Dermis blood vessel endothelial cell (primary cell): ENCODE results near the gene SCMH1. TPM values are rescaled to one million over a fixed set of nuclear protein-coding genes. Genes with fewer than 3 reads are reported as not detected.

ENCODE experiments used
- DNase-seq: peaks from one replicate; pipeline ENCODE4 v3.0.0; 2010
- total RNA-seq: library from RNA; depleted of rRNA; stranded (reverse); fragments of >200 nt; gene quantifications from 2 replicates; pipeline ENCODE4 v1.2.3, GENCODE V29; 2014

The SCMH1 gene
- total RNA-seq, 1 donor from 2014 or later: 16.0 TPM

DNA sequence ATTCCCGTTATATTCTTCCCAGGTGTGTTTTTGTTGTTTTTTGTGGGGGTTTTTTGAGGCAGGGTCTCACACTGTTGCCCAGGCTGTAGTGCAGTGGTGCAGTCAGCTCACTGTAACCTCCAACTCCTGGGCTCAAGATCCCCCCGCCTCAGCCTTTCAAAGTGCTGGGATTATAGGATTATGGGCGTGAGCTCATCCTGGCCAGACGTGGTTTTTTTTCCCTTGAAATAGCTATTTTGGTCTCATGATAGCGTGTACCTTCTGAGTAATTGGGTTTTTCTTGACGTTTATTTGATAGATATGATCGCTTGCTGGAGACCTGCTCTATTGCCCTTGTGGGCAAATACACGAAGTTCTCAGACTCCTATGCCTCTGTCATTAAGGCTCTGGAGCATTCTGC, 245.0 kb downstream of the SCMH1 start:
- no peak for DNase-seq

DNA sequence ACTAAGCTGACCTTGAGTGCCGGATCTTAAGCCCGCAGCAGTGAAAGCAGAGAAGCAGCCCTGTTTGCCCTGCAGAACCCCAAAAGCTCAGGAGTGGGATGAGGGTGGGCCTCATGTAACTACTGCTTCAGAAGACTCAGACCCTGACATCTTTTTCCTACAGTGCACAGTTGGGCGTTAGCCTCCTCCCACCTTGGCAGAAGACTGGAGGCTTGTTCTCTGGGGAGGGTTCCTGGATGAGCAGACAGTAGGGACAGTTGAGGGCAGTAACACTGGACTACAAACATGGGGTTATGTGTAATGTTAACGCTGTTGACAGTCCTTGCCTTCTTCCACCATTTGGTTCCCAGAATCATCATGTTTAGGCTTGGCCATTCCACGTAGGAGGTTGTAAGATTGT, 253.0 kb downstream of the SCMH1 start:
- no peak for DNase-seq

DNA sequence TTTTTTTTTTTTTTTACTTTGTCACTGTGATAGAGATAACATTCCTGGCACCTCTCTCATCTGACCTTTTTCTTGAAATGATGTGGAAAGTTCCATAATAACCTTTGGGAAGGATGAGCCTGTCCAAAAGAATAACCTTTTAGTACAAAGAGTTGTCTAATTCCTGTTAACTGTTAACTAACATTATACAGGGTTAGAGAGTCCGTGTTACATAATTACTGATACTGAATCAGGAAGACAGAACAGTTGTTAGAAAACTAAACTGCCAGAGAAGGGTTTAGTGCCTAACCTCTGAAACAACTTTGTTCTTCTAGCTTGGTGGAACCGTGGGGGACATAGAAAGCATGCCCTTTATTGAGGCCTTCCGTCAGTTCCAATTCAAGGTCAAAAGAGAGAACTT, 253.8 kb downstream of the SCMH1 start:
- DNase-seq: no peak

DNA sequence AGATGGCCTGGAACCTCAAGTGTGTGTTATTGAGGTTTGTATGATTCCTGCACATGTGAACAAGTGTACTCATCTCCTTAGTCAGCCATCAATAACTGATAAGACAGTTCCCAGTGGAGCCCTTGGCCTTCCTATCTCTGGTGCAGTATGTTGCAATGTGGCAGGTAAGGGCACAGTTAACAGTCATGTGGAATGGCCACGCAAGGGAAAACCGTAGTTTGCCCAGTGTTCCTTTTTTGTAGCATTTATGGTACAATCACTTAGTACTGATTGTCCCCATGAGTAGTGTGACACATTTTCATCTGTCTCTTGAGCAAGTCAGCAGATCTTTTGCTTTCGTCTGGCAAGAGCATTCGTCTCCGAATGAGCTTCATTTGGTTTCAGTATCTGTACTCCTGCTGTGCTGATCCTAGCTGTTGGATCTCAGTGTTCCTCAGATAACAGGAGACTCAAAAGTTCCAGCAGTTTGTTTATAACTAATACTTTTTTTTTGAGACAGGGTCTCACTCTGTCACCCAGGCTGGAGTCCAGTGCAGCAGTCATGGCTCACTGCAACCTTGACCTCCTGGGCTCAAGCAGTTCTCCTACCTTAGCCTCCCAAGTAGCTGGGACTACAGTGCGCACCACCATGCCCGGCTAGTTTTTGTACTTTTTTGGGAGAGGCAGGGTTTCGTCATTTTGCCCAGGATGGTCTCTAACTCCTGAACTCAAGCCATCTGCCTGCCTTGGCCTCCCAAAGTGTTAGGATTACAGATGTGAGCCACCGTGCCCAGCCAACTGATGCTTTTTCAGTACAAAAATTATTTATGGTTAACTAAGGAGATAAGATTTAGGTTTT, 254.4 kb downstream of the SCMH1 start:
- no peak for DNase-seq

DNA sequence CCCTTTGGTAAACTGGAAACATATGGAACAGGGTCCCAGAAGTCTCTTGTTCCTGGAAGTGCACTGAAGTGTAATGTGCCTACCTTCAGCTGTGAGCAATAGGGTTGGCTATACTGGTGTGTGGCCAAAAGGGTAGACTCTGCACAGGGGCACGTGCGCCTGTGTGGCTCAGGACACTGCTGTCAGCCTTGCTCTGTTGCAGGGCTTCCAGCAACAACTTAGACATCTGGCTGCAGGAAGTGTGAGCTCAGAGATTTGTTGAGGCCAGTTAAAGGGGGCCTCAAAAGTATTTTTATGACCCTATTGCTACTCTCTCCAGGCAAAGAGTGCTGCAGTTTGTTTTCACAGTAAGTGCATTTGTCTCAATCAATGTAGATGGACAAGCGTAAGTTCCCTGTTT, 255.2 kb downstream of the SCMH1 start:
- no peak for DNase-seq

DNA sequence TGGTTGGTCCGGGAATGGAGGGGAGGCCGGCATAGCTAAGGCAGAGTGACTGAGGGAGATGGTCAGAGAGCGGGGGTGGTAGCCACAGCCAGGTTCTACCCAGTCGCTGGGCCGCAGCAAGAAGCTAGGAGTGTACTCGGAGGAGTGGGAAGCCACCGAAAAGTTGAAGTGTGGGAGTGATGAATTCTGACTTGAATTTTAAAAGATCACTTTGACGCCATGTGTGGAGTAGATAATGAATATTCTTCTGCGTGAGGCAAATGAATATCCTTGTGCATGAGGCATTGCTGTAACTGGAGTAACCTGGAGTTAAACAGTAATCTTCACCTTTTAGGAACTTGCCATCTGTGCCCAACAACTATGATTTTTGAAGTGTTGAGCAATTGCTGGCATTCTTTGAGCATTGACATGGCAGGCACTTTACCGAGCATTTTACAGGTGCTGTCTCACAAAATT, 255.8 kb downstream of the SCMH1 start:
- no peak for DNase-seq

DNA sequence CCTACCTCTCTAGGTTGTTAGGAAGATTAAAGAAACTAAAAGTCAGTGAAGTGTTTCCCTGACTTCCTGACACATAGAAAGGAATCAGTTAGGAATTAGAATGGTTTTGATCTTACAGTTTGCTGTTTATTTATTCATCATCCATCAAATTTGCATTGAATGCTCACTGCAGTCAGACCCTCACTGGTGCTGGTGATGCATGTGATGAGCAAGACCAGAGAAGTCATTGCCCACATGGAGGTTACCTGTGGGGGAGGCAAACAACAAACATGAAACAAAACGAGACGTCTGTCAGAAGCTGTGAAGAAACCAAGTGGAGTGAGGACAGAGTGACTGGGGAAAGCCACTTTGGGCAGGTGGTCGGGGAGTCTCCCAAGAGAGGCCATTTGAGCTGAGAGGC, 256.2 kb downstream of the SCMH1 start:
- DNase-seq: no peak

DNA sequence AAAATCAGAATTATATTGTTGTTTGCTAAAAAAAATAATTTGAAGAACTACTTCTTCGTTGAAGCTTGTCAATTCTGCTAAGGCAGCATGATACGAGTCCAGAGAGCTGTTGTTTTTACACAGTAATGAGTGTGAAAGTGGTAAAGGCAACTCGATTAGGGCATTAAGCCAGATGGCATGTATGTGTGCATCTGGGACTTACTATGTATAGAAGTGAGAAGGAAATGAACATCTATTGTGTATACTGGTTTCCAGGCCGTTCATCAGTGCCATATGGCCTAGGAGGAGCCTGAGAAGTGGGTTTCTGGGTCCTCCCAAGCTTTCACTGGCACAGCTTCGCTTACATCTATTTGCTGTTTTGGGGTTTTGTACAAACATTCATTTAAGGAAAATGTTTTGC, 256.9 kb downstream of the SCMH1 start:
- DNase-seq: no peak

DNA sequence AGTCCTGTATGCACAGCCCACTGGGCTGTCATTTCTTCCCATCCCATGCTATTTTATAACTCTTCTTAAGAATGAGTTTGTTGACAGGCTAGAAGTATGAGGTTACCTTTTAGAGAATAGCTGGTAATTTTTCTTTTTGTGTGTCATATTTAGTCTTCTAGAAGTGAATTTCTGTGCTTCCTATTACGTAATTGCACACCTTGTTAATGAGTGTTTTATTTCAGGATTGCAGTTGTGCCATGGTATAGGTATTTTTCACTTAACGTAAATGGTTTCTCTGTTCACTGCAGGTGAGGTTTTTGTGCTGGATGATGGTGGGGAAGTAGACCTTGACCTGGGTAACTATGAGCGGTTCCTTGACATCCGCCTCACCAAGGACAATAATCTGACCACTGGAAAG, 257.6 kb downstream of the SCMH1 start:
- no peak for DNase-seq

DNA sequence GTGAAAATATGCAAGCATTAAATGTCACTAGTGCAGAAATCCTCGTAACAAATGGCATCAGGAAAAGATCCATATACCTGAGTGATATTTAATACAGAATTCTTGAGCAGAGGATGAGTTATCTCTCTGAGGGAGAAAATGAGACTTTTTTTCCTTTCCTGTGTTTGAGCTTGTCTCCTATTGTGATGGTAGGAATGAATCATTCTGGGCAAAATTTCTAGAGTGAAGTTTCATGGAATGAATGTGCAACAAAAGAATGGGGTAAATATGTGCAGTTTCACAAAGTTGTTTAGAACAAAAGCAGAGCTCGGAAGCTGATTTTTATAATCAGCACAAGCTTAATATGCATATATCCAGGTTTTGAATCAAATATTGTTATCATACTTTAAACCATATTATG, 258.0 kb downstream of the SCMH1 start:
- peak; percentile 49 for DNase-seq

DNA sequence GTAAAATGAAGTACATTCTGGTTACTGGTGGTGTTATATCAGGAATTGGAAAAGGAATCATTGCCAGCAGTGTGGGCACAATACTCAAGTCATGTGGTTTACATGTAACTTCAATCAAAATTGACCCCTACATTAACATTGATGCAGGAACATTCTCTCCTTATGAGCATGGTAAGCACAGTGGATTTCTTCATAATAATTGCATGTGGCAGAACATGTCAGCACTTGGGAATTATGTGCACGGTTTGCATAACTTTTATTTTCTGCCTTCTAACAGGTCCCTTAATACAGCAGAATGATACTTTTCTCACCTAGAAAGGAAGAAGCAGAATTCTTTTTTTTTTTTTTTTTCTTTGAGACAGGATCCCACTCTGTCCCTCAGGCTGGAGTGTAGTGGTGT, 258.8 kb downstream of the SCMH1 start:
- DNase-seq: no peak

DNA sequence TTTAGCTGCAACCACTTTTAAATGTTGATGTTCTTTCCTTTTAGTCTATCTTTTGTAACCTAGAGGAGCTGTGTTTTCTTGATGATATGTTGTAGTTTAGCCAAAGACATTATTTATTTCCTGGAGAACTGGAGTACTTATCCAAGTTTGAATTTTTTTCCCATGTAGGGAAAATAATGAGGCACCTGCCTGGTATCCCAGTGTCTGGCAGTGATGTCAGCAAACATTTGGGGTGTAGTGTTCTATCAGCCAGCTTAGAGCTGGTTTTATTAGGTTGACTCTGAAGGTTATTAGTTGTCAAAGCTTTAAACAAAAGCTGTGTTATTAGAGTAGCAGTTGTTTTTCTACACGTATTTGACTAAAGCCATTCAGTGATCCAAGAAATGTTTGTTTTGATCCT, 259.4 kb downstream of the SCMH1 start:
- no peak for DNase-seq

DNA sequence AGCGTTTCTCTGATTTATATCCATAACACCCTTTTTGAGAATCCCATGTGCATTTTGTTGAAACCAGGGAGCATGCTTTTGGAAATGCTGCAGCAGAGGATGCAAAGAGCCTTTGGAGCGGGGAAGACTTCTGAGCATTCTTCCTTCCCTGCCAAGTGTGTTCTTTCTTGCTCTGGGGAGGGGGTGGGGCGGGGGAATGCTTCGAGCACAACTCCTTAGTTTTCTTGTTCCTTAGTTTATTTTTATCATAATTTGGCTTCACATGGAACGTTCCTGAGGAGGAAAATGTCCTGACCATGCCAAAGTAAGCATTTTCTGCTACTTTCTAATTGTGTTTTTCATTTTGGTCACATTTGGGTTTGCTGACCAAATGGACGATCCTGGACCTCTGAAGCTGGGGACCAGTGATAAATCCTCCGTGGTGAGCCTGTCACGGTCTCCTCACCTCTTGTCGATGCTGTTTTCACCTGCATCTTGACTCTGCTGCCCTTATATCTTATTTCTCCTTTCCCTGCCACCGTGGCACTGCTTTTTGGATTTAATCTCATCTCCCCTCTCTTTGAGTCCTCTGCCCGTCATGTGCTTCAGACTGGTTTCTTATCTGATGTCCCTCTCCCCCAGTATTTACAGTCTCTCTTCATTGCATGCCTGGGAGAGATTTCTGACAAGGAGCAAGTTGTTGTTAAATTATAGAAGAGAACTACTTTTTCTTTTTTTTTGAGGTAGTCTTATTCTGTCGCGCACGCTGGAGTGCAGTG, 260.2 kb downstream of the SCMH1 start:
- no peak for DNase-seq

DNA sequence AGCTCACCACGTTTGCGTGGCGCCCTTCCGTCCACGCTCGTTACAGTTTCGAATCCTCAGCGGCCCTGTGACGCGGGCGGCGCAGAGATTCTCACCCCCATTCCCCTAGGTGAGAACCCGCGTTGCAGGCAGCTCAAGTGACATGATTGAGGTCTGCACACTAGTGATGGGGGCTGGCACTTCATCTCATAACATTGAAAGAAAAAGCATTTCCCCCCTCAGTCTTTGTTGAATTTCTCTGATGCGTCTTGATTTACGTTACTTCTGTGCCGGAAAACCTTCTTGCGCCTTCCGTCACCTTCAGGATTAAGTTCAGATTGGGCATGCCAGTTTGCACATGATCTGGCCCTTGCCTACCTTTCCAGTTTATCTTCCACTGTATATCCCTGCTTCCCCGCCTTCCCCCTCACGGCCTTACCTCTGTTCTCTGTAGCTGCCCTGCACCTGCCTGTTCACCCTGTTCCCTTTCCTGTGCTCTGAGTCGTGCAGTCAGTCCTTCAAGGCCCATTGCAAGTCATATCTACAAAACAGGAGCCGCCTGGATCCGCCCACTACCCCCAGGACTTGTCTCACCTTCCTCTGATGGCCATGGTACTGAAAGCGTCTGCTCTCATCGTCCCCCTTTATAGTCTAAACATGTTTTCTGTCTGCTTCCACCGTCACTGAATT, 261.5 kb downstream of the SCMH1 start:
- peak; percentile 46 for DNase-seq

DNA sequence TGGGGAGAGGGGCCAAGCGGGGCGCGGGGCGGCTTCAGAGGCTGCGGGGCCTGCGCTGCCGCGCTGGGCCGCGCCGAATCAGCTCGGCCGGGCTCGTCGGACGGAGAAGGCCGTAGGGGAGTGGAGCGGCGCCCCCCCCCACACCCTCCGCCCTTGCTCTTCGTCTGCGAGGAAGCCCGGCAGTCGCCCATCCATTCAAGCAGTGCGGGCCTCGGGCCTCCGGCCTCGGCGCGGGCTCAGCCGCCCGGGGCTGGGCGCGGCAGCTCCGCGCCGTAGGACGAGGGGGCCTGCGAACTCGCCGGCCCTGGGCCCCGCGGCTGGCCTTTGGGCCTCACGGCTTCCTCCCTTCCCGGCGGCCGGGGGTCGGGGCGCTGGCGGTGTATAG, 262.0 kb downstream of the SCMH1 start:
- no peak for DNase-seq

DNA sequence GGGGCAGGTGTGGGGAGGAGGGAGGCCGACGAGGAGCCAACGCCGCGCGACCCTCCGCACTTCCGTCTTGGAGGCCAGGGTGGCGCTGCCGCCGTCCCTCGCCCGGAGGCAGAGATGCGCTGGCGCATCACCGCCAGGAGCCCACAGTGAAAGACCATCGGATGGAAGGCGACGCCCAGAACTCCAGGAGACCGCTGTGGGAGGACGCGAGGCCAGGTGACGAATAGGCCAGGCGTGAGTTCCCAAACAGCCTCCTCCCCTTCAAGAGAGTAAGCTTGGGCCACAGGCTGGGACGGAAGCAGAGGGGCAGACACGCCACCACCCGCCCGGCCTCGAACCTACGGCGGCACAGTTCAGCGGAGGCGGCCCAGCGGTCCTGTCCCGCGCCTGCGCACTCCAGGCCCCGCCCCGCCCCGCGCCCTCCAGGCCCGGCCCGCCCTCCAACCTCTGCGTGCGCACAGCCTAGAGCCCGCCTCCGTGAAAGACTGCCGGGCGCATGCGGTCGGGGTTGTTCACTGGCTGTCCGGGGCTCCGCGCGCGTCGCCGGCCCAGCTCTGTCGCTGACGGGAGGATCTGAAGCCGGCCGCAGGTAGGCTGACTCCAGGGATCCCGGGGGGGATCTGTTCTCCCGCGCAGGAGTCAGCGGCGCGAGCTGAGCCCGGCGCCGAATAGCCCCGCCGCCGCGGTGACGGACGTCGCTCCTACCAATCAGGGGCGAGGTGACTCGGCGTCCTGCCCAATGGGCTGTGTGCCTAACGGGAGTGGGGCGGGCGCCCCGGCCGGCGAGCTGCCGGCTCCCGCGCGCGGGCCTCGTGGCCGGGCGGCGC, 262.7 kb downstream of the SCMH1 start, which contains the start of gene CTPS1:
CTPS1 (plus strand) TSS at position 456 of the 827 bp plus-strand sequence. CDS start 3,595 bp downstream, outside the sequence.
- peak; percentile 96 for DNase-seq

DNA sequence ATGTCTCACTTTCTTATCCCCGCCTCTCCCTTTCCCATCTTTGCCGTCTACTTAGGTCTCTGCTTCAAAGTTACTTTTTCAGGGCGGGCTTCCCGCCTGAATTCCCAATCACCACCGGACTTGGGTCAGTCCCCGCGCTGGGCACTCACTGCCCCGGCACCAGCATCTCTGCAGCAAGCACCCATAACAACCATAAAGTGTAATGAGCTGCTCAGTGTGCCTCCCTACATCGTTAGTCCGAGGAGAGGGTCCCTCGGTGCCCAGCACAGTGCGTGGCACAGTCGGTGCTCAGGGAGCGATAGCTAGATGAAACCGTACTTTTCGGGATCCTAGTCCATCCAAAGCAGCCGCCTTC, 263.2 kb downstream of the SCMH1 start:
- DNase-seq: no peak

DNA sequence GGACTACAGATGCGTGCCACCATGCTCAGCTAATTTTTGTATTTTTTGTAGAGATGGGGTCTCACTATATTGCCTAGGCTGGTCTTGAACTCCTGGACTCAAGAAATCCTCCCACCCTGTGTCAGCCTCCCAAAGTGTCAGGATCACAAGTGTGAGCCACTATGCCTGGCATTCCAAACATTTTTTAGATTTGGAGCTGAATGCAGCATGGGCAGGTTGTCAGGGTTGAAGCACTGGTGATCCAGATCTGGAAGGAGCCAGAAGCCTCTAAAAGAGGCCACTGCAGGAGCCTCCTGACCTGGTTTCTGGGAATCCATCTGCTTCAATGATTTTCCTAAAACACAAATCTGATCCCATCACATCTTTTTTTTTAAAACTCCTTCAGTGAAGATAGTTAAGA, 264.4 kb downstream of the SCMH1 start:
- no peak for DNase-seq
